ENCODE data around the gene RASL10A.

RASL10A gene

GRCh38 chr22:29337631-29338284 lies 22.3 kb upstream of the RASL10A start:
- DNase-seq: no peak

DNA sequence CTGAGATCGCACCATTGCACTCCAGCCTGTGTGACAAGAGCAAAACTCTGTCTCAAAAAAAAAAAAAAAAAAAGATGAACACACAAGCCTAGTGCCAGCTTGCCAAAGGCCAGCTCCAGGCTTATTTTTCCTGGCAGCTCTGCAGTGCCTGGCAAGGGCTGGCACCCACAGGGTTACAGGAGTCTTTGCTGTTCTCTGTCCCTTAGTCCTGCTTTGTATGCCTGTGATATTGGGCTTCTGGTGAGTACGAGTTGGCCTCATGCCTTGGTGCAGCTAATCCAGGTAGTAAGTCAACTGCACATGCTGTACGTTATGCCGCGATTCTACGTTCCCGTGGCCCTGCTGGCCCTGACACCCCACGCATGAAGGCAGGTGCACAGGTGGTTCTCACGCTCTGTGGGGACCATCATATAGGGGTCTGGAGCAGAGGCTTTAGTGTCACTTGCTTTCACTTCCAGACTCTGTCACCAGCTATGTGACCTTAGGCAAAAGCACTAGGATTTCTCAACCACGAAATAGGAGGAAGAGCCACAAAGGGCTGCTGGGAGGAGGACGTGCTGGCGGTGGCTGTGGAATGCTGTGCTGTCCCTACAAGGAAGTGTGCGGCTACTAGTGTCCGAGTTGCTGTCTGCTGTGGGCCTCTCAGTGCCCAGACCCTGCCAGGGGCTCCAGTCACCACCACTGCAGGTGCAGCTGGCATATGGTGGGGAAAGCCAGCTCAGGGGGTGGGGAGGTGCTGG lies 21.4 kb upstream of the RASL10A start:
- DNase-seq: no peak

GRCh38 chr22:29335656-29336055 lies 20.2 kb upstream of the RASL10A start:
- DNase-seq: no peak

DNA sequence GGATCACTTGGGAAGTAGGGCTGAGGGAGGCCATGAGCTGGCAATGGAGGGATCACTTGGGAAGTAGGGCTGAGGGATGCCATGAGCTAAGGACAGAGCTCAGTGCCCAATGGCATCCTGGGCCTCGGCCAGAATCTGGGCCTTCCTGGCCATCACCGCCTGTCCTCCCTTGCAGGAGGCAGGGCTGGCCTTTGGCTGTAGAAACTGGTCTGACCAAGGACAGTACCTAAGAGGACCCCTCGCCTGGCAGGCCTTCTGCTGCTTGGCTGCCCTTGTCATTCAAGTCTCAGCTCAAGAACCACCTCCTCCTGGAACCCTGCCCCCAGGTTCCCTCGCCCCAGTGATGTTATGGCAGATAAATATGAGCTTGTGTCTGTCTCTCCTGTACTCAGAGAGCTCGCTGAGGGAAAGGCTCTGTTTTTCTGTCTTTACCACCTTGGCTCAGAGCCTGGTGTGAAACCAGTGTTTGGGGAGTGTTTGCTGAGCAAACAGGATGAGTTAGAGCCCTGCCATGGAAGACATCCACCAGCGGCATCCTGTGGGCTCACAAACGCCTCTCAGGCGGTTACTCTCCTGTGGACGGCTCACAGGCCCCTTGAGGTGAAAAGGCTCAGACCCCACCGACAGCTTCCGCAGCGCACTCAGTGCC lies 19.3 kb upstream of the RASL10A start:
- DNase-seq: no peak

GRCh38 chr22:29334148-29334547 lies 18.7 kb upstream of the RASL10A start:
- no peak for DNase-seq

GRCh38 chr22:29332886-29333496 lies 17.5 kb upstream of the RASL10A start:
- DNase-seq: no peak

DNA sequence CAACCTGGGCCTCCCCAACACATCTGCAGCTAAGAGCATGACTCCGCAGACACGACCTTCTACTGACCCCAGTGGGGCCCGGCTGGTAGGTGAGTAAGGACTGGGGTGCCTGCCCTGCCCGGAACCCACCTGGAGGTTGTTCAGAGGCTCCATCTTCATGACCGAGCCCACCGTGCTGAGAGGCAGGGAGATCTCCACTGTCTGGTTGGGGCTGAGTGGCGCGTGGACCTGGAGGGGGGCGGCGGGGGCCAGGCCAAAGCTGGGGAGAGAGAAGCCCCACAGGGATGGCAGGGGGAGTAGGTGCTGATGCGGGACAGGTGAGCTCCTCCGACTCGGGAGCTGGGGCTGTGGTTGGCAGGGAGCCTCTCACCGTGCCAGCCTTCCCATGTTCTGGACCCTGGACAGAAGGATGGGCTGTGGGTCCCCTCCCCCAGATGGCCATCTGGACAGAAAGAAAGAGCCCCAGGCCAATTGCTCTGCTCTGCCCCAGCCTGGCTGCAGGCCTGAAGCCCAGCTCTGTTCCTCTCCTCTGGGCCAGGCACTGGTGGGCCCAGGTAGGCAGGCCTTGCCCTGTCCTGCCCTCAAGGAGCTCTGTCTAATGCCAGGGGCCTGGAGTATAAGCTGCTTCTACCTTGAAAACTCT lies 16.3 kb upstream of the RASL10A start:
- DNase-seq: no peak

DNA sequence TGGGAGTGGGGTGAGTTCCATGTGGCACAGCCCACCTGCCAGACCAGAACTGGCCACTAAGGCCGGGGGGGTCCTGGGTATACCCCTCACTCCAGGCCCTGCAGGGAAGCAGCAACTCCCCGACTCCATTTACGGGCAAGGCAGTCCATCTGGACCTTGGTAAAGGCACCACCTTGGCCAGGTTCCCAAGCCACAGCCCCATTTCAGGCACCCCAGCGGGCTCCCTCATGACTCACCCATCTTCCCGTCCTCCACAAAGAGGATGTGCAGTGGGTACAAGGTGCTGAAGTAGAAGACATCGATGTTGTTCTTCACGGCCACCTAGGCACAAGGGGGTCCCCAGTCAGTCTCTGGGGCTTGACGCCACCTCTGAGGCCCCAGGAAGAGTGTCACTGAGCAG lies 15.7 kb upstream of the RASL10A start:
- no peak for DNase-seq

DNA sequence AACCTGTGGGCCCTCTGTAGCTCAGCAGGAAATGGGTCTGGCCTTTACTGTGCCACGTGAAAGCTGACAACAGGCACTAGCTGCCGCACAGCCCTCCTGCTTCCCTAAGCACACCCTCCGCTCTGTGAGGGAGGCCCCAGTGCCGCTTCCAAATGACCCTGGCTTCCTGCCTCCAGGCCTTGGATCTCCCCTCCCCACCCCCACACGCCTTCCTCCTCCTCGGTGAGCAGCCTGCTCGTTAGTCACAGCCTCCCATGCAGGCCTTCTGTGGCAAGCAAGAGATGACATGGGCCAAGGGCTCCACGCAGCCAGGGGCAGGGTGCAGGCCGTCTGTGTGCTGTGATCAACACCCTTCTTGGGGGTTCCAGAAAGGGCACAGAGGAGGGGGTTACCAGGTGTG lies 15.3 kb upstream of the RASL10A start:
- peak; percentile 59 for DNase-seq

GRCh38 chr22:29330291-29330690 lies 14.8 kb upstream of the RASL10A start:
- no peak for DNase-seq

GRCh38 chr22:29329581-29329980 lies 14.1 kb upstream of the RASL10A start:
- no peak for DNase-seq

DNA sequence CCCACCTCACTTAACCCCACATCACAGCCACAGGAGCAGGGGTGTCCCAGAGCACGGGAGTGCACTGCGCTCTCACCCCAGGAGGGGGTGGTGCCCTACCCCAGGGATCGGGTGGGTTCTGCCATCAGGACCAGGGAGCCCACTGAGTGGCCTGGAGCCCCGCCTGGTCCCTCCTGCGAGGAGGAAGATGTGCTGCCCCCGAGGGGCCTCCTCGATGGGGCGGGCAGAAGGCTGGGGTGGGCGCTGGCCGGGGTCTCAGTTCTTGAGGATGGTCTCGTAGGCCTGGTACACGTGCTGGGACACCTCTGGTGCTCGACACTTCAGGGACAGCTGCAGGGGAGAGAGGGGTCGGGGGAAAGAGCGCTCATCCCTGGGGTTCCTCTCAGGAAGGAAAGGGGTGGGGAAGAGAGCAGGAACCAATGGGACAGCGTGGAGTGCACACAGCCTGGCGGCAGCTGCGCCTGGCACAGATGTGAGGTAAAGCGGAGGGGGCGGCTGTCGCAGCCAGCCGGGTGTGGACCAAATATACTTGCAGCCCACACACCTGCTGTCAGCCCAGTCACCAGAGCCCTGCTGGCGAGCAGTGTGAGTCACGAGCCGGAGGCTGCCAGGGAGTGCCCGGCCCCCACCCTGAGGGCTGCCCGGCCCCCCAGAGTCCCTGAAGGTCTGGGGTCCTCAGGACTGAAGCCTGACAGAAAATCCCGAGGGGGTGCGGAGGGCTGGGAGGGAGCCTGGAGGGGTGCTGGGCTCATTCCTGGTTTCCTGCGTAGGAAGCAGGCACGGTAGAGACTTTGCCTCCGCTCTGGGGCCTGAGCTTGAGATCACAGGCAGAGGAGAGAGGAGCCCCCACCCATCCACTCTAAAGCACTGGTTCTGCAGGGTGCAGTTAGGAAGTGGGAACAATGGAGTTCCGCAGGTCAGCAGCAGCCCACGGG lies 13.3 kb upstream of the RASL10A start:
- DNase-seq: no peak

DNA sequence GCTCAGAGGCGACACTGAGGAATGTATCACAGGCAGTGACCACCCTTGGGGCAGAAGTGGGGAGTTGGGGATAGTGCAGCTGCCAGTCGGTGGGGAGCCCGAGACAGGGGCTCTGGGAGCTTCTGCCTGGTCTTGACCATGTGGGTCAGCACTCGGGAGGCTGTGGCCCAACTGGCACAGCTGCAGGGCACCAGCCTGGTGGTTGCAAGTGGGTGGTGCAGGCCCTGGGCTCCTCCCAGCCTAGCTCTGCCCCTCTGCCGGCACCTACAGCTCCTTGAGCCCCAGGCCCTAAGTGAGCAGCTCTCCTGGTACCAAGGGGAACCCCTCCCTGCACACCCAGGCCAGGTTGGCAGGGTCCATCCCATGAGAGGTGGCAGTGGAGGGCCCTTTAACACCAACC lies 12.6 kb upstream of the RASL10A start:
- no peak for DNase-seq

DNA sequence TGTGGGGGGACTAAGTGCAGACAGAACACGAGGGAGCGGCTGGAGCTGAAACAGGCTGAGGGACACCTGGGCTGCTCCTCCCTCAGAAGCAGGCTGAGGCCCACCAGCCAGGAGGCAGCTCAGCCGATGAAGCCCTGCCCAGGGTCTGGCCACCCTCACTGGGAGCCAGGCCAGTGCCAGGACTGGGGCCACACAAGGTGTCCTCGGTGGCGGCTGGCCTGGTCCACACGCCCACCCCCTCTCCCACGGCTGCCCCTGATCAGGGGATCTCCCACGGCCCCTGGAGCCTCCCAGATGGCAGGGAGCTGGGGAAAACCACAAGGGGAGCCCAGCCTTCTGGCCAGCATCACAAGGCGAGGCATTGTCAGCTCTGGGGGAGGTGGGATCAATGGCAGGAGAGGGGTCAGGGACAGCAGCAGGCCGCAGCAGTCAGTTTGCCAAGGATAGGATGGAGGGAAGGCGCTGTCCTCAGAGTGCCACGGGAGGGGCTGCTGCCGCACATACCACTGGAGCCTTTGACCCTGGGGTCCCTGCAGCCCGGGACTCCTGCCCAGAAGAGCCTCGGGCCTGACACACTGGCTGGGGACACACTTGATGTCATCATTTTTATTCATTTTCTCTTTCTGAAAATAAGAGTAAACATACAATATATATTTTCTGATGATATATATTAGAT lies 11.7 kb upstream of the RASL10A start:
- DNase-seq: no peak

GRCh38 chr22:29326481-29326880 lies 11.0 kb upstream of the RASL10A start:
- no peak for DNase-seq

DNA sequence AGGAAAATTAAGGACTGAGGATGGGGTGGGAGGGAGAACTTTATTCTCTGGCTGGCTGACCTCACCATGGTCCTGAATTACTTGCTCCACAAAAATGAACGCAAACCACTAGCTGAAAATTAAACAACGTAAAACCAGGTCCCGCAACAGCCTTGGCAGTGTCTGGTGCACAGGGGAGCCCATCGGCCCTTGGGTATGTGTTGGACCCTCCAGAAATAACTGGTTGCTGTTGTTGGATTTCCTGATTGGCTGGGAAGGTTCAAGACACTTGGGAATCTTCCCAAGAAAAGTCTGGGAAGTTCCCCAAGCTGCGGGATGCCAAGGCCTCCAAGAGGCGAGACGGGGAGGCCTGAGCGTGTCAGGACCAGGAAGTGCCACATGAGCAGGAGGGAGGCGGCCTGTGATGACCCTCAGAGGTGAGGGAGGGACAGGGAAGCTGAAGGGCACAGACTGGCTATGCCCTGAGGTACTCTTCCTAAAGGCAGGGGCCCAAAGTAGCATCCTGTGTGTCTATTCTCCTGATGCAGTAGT lies 10.4 kb upstream of the RASL10A start:
- no peak for DNase-seq

- DNase-seq: no peak
Measured at GRCh38 chr22:29325356-29325755, 9.9 kb upstream of the RASL10A start.

DNA sequence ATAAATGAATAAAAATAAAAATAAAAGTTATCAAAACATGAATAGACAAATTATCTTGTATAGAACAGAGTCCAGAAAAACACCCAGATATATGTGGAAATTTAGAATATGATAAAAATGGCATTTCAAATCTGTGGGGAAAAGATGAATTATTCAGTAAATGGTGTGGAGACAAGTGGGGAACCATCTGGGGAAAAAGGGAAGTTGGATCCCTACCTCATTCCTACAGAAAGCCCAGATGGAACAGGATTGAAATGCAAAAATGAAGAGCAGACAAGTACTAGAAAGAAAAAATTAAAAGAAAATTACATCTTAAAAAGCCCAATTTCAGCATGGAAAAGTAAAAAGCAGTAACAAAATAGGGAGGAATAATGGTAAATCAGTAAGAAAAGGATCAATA lies 8.1 kb upstream of the RASL10A start:
- no peak for DNase-seq

GRCh38 chr22:29320546-29320945 lies 5.0 kb upstream of the RASL10A start:
- no peak for DNase-seq

- DNase-seq: no peak
Measured at GRCh38 chr22:29319072-29319471, 3.6 kb upstream of the RASL10A start.

DNA sequence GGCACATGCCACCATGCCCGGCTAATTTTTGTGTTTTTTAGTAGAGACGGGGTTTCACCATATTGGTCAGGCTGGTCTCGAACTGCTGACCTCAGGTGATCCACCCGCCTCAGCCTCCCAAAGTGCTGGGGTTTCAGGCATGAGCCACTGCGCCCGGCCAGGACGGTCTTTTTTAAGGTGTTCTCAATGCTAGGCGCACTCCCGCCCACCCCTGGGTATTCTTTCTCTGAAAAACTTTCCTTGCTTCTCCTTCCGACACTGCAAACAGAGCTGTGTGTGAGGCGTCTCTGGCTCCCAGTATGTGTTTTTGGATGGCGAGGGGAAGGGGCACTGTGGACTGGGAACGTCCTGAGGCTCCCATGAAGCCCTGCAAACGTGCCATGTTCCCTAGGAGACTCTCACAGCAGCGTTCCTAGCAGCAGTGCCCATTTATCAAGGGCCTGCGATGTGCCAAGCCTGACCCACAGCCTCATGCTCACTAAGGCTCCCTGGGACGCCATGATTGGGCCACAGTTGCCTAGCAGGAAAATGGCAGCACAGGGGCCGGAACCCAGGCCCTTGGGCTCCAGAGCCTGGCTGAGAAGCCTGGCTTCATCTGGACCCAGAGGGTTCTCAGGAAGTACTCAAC lies 2.4 kb upstream of the RASL10A start:
- DNase-seq: no peak
